Naive thymus-derived CD8-positive, alpha-beta T cell (primary cell): ENCODE data around the gene SLC39A11. TPM values are rescaled to one million over a fixed set of nuclear protein-coding genes. Genes with fewer than 3 reads are reported as not detected.

ENCODE experiments used
- ATAC-seq, 2 donors: fragments of 150-1000 bp; cut with Tn5 transposase in 1 of 2; sonication (Bioruptor Pico), chemical (Tn5 transposase) in 1 of 2; 1 replicate in 1 of 2; 2 replicates in 1 of 2; pipeline ENCODE4 v1.10.0; 2021; ENCODE audit warnings: mild to moderate bottlenecking in 2 of 2, moderate library complexity in 2 of 2
- POLR2A ChIA-PET: fragments of 350-600 bp; sonication (Branson Sonifier 250); formaldehyde crosslinking; loops from one replicate; lab custom pipeline; 2021; ENCODE audit warnings: antibody characterized with exemption; lab: Charles Lee
- DNase-seq, 10 donors: peaks; one replicate each; pipeline versions ENCODE4 v3.0.0 to v3.0.0-alpha.2; 2020 to 2022
- H3K27ac Mint-ChIP-seq, 10 donors: one replicate each; pipeline ENCODE4 v1.8.0; 2020 to 2022; ENCODE audit warnings: mild to moderate bottlenecking in 10 of 10, mixed read lengths in 10 of 10, moderate library complexity in 4 of 10, inconsistent platforms in 1 of 10
- H3K27me3 Mint-ChIP-seq, 5 donors: one replicate each; pipeline ENCODE4 v1.8.0; 2021 to 2022; ENCODE audit warnings: mixed read lengths in 5 of 5
- H3K36me3 Mint-ChIP-seq, 3 donors: one replicate each; pipeline ENCODE4 v1.8.0; 2020 to 2022; ENCODE audit warnings: mixed read lengths in 3 of 3, mild to moderate bottlenecking in 2 of 3, inconsistent platforms in 1 of 3
- H3K4me1 Mint-ChIP-seq, 4 donors: one replicate each; pipeline ENCODE4 v1.8.0; 2021 to 2022; ENCODE audit warnings: mixed read lengths in 4 of 4
- H3K4me3 Mint-ChIP-seq, 10 donors: one replicate each; pipeline ENCODE4 v1.8.0; 2020 to 2022; ENCODE audit warnings: mild to moderate bottlenecking in 10 of 10, mixed read lengths in 10 of 10, moderate library complexity in 6 of 10, inconsistent platforms in 1 of 10
- H3K9me3 Mint-ChIP-seq, 9 donors: one replicate each; pipeline ENCODE4 v1.8.0; 2020 to 2022; ENCODE audit warnings: mixed read lengths in 9 of 9, mild to moderate bottlenecking in 3 of 9, inconsistent platforms in 1 of 9, moderate library complexity in 1 of 9
- polyA plus RNA-seq, 3 donors: library from polyadenylated mRNA; unstranded; fragments of 300-500 nt; fragmentation: Illumina TruSeq; gene quantifications; one replicate each; pipeline ENCODE4 v1.2.3, GENCODE V29; 2021
- total RNA-seq, 8 experiments: library from RNA in 2 of 8; stranded (reverse) in 2 of 8; gene quantifications; one replicate each; pipeline ENCODE4 v1.2.3 and lab custom pipeline; 2021 to 2026

Gene SLC39A11
- total and polyA plus RNA-seq, 5 experiments from 2014 or later: 6.2 to 14.4 (median 10.3) TPM

DNA sequence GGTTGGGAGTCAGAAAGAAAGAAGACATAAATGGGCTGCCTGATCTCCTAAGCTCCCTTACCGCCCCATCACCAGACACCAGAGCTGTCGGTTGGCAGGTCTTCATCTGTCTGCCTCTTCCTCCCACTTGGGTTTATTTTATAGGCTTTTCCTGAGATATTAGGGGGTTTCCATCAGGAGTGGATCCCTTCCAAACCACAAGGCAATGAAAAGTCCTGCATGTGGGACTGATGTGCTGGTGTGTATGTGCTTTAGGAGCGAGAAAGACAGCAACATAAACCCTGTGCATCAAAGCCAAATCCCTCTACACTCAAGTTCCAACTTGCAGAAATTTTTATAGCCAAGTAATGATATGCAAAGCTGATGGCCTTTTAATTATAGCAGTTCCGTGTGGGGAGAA is 389.5 kb downstream of the SLC39A11 start:
- peaks cover 0 to 7% (median under 1%) of the 10 kb centered on the region in 9 donors for H3K9me3 Mint-ChIP-seq
- H3K4me1 Mint-ChIP-seq: peaks cover 0 to 2% (median 0%) of the 10 kb centered on the region in 4 donors
- no peak for ATAC-seq
- POLR2A ChIA-PET: no interaction called here
- no peak overlapping the region for H3K4me3 Mint-ChIP-seq
- H3K27me3 Mint-ChIP-seq: no peaks in the 10 kb centered on the region
- peaks cover 2 to 8% (median 4%) of the 10 kb centered on the region in 3 donors for H3K36me3 Mint-ChIP-seq
- no peak overlapping the region for H3K27ac Mint-ChIP-seq
- DNase-seq: no peak

DNA sequence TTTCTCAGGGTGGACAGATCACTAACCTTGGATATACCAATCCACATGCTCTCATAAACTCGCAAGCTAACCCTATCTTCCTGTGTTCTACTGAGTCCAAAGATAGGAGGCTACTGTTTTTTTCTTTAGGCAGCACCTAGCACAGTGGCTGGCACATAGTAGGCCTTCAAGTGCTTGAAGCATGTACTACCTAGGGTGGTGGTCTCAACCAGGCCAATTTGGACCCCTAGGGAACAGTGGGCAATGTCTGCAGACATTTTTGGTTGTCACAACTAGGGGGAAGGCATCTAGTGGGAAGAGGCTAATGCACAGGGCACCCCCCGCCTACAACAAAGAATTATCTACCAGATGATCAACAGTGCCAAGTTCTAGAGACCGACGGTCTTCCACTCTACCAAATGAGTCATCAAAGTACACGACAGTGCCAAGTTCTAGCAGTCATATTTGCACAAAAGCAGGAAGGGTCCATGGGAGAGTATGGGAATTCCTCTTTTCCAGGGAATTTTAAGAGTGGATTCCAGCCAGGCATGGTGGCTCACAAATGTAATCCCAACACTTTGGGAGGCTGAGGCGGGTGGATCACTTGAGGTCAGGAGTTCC is 390.3 kb downstream of the SLC39A11 start:
- Mint-ChIP-seq H3K4me1 (peaks cover 0 to 2% (median 0%) of the 10 kb centered on the region in 4 donors), H3K27ac (no peak overlapping the region), H3K27me3 (no peaks in the 10 kb centered on the region), H3K4me3 (no peak overlapping the region), H3K36me3 (peaks cover 2 to 4% (median 3%) of the 10 kb centered on the region in 3 donors), H3K9me3 (peaks cover 0 to 2% (median 0%) of the 10 kb centered on the region in 9 donors)
- ATAC-seq: no peak
- POLR2A ChIA-PET: interaction anchor here (0.5 kb wide), 1 partner anchor 426 kb away, joined by 3 read pairs; no protein-coding TSS in a partner anchor
- DNase-seq: no peak

DNA sequence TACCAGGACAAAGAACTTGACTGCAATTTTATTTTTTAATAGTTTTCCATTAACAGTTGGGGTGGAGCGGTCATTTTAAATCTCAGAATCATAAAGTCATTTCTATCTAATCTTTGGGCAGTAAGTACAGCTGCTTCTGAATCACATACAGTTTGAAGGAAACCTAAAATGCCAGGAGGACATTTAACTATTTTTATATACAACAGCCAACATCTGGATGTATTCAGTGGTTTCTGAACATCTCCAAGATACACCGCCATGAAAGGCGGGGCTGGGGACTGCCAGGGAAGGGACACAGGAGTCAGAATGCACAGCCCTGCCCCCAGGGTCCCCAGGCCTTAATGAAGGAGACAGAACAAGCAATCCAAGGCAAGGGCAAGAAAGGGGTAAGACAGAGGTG is 392.3 kb downstream of the SLC39A11 start:
- Mint-ChIP-seq H3K4me3 (no peak overlapping the region), H3K27me3 (no peaks in the 10 kb centered on the region), H3K4me1 (peaks cover 0 to 2% (median 0%) of the 10 kb centered on the region in 4 donors), H3K36me3 (peaks cover 2 to 4% (median 3%) of the 10 kb centered on the region in 3 donors), H3K9me3 (no peaks in the 10 kb centered on the region), H3K27ac (no peak overlapping the region)
- DNase-seq: no peak
- POLR2A ChIA-PET: no interaction called here
- ATAC-seq: no peak

- POLR2A ChIA-PET: no interaction called here
- H3K4me3 Mint-ChIP-seq: no peak overlapping the region
- H3K9me3 Mint-ChIP-seq: no peaks in the 10 kb centered on the region
- no peaks in the 10 kb centered on the region for H3K27me3 Mint-ChIP-seq
- DNase-seq (no peak), ATAC-seq (no peak)
- H3K4me1 Mint-ChIP-seq: peaks cover 0 to 2% (median 0%) of the 10 kb centered on the region in 4 donors
- H3K27ac Mint-ChIP-seq: no peak overlapping the region
- peaks cover under 1 to 2% (median 2%) of the 10 kb centered on the region in 3 donors for H3K36me3 Mint-ChIP-seq
Observed at GRCh38 chr17:72699545-72699944, 392.9 kb downstream of the SLC39A11 start.

DNA sequence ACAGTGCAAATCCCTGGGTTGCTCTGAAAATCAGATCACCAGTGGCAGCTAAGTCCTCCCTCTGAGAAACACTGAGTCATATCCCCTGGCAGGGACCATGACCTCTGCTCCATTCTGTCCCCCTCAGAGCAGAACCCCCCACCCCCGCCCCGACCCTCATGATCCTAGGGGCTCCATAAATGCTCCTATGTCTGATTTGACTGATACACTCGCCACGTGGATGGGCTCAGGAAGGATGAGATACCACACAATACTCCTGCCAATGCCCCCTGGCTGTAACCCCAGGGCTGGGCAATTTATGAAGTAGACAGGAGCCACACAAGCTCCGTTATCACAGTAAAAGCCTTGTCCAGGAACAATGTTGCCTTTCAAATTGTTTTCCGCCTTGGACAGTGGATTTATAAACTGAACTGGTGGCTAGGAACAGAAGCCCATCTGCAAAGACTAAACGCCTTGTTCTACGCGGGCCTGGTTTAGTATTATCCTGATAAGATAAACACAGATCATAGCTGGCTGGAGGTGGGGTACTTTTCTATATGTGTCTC is 394.8 kb downstream of the SLC39A11 start:
- Mint-ChIP-seq H3K36me3 (peaks cover 0 to 2% (median 0%) of the 10 kb centered on the region in 3 donors), H3K27ac (no peak overlapping the region), H3K4me3 (no peak overlapping the region), H3K27me3 (no peaks in the 10 kb centered on the region), H3K9me3 (no peaks in the 10 kb centered on the region), H3K4me1 (peaks cover 0 to 2% (median 0%) of the 10 kb centered on the region in 4 donors)
- POLR2A ChIA-PET: no interaction called here
- DNase-seq (no peak), ATAC-seq (no peak)

- no peaks in the 10 kb centered on the region for H3K4me1 Mint-ChIP-seq
- no peak for DNase-seq
- no peak for ATAC-seq
- H3K27me3 Mint-ChIP-seq: no peaks in the 10 kb centered on the region
- no peak overlapping the region for H3K4me3 Mint-ChIP-seq
- no peaks in the 10 kb centered on the region for H3K9me3 Mint-ChIP-seq
- H3K36me3 Mint-ChIP-seq: no peaks in the 10 kb centered on the region
- POLR2A ChIA-PET: no interaction called here
- no peak overlapping the region for H3K27ac Mint-ChIP-seq
Observed at GRCh38 chr17:72696721-72697120, 395.8 kb downstream of the SLC39A11 start.

DNA sequence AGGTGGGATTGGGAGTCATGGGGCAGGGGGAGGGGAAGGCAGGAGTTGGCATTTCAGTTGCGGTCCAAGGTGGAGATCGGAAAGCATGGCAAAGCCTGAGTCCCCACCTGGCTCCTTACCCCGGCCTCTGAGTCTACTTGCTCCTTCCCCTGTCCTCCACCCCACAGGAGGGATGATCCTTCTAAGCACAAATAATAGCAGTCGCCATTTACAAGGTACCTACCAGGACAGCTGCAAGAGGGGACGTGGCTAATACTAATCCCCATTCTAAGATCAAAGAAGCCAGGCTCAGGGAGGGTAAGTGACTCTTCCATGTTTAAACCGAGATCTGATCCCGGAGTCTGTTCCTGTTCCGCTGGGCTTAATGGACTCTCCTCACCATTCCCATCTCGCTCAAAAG is 396.3 kb downstream of the SLC39A11 start:
- H3K27me3 Mint-ChIP-seq: no peaks in the 10 kb centered on the region
- POLR2A ChIA-PET: no interaction called here
- H3K4me1 Mint-ChIP-seq: no peaks in the 10 kb centered on the region
- no peak overlapping the region for H3K4me3 Mint-ChIP-seq
- H3K9me3 Mint-ChIP-seq: no peaks in the 10 kb centered on the region
- H3K27ac Mint-ChIP-seq: peak overlapping the region in 1 of 10 donors; percentile 27
- DNase-seq (no peak), ATAC-seq (no peak)
- H3K36me3 Mint-ChIP-seq: peaks cover 0 to 3% (median 0%) of the 10 kb centered on the region in 3 donors

- Mint-ChIP-seq H3K9me3 (no peaks in the 10 kb centered on the region), H3K36me3 (peaks cover 0 to 3% (median 0%) of the 10 kb centered on the region in 3 donors), H3K4me3 (no peak overlapping the region), H3K4me1 (no peaks in the 10 kb centered on the region), H3K27me3 (no peaks in the 10 kb centered on the region), H3K27ac (no peak overlapping the region)
- no peak for DNase-seq
- POLR2A ChIA-PET: no interaction called here
- ATAC-seq: no peak
Observed at GRCh38 chr17:72693956-72694355, 398.5 kb downstream of the SLC39A11 start.

DNA sequence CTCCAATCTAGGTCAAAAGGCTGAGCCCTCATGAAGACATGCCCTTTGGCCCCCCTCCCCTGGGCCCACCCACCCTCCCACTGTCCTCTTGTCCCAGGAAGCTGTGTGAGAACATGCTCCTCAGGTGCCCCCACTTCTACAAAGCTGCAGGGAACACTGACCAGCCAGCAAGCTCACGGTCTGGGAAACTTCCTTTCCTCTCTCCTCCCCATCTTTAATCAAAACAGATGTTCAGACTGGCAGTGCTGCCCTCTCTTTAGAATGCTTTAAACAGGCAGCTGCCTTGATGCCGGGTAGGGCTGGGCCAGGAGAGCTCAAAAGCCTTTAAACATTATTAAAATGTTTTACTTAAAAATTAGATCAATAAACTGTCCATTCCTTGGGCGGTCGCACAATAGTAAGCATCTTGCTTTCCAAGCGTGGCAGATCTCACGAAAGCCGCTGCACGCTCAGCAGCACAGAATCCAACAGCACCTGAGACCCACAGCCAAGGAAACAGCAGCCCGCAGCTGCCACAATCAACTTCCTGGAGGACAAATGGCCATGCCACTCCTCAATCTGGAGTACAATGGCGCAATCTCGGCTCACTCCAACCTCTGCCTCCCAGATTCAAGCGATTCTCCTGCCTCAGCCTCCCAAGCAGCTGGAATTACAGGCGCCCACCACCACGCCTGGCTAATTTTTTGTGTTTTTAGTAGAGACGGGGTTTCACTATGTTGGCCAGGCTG is 399.2 kb downstream of the SLC39A11 start:
- H3K27me3 Mint-ChIP-seq: no peaks in the 10 kb centered on the region
- POLR2A ChIA-PET: no interaction called here
- peaks cover 0 to 2% (median 0%) of the 10 kb centered on the region in 4 donors for H3K4me1 Mint-ChIP-seq
- DNase-seq: no peak
- no peak overlapping the region for H3K4me3 Mint-ChIP-seq
- H3K27ac Mint-ChIP-seq: no peak overlapping the region
- peaks cover 0 to 5% (median 0%) of the 10 kb centered on the region in 3 donors for H3K36me3 Mint-ChIP-seq
- ATAC-seq: no peak
- H3K9me3 Mint-ChIP-seq: no peaks in the 10 kb centered on the region

- Mint-ChIP-seq H3K4me1 (peaks cover 0 to 5% (median 0%) of the 10 kb centered on the region in 4 donors), H3K27me3 (no peaks in the 10 kb centered on the region), H3K4me3 (no peak overlapping the region), H3K36me3 (peaks cover 0 to 5% (median 0%) of the 10 kb centered on the region in 3 donors), H3K9me3 (no peaks in the 10 kb centered on the region), H3K27ac (no peak overlapping the region)
- DNase-seq: no peak
- POLR2A ChIA-PET: no interaction called here
- ATAC-seq: no peak
Observed at GRCh38 chr17:72692676-72693075, 399.8 kb downstream of the SLC39A11 start.

- H3K9me3 Mint-ChIP-seq: no peaks in the 10 kb centered on the region
- H3K4me1 Mint-ChIP-seq: peaks cover 0 to 5% (median 0%) of the 10 kb centered on the region in 4 donors
- no peaks in the 10 kb centered on the region for H3K27me3 Mint-ChIP-seq
- peaks cover 0 to 5% (median 0%) of the 10 kb centered on the region in 3 donors for H3K36me3 Mint-ChIP-seq
- ATAC-seq: no peak
- no peak overlapping the region for H3K4me3 Mint-ChIP-seq
- H3K27ac Mint-ChIP-seq: no peak overlapping the region
- no peak for DNase-seq
- POLR2A ChIA-PET: no interaction called here
Observed at GRCh38 chr17:72691586-72691985, 400.9 kb downstream of the SLC39A11 start.

DNA sequence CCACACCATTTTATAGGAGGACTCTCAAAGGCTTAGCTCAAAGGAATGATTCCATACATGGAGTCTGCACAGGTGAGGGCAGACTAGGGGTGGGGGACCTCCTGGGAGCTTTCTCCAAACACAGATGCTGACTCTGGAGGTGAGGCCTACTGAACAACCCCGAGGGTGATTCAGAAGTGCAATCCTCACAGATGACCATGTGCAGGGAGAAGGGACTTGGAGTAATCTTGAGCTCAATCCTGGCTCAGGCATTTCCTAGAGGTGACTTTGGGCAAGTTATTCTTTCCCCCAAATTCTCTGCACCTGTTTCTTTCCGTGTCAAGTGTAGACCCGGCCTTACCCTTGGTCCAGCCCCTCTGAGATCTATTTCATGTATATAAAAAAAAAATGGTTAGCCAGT is 401.5 kb downstream of the SLC39A11 start:
- DNase-seq (no peak), ATAC-seq (no peak)
- Mint-ChIP-seq H3K9me3 (no peaks in the 10 kb centered on the region), H3K4me1 (peaks cover 0 to 5% (median 0%) of the 10 kb centered on the region in 4 donors), H3K4me3 (no peak overlapping the region), H3K27ac (no peak overlapping the region), H3K27me3 (no peaks in the 10 kb centered on the region), H3K36me3 (peaks cover 0 to 5% (median 0%) of the 10 kb centered on the region in 3 donors)
- POLR2A ChIA-PET: no interaction called here

GRCh38 chr17:72687886-72688285 is 404.6 kb downstream of the SLC39A11 start:
- DNase-seq (no peak), ATAC-seq (no peak)
- no peak overlapping the region for H3K4me3 Mint-ChIP-seq
- POLR2A ChIA-PET: interaction anchor here (0.6 kb wide), 1 partner anchor 1482 kb away, joined by 4 read pairs; no protein-coding TSS in a partner anchor
- H3K27me3 Mint-ChIP-seq: no peaks in the 10 kb centered on the region
- no peaks in the 10 kb centered on the region for H3K9me3 Mint-ChIP-seq
- peaks cover 0 to 5% (median 0%) of the 10 kb centered on the region in 3 donors for H3K36me3 Mint-ChIP-seq
- H3K4me1 Mint-ChIP-seq: peaks cover 0 to 5% (median 0%) of the 10 kb centered on the region in 4 donors
- no peak overlapping the region for H3K27ac Mint-ChIP-seq
